Adrenal gland (tissue), 5 donors: ENCODE data around the gene PLEKHA6.

ENCODE experiments used
- CTCF ChIP-seq, 6 experiments: fragments of 450-650 bp in 4 of 6; fragments of 200-600 bp in 2 of 6; sonication (generic) in 1 of 6; IDR thresholded peaks; 1 replicate in 5 of 6; 2 replicates in 1 of 6; pipeline versions ENCODE4 v1.5.1 to v1.8.0; 2016 to 2021; ENCODE audit warnings: antibody characterized with exemption in 6 of 6, mild to moderate bottlenecking in 2 of 6, moderate library complexity in 1 of 6
- POLR2A ChIP-seq, 2 donors: fragments of 450-650 bp; IDR thresholded peaks; one replicate each; pipeline ENCODE4 v1.6.1; 2017; ENCODE audit warnings: antibody characterized with exemption in 2 of 2, mild to moderate bottlenecking in 2 of 2, moderate library complexity in 1 of 2
- donor health status: DM: no; HTN: no; CAD: no.

GRCh38 chr1:204370176-204370575 lies 10.4 kb upstream of the PLEKHA6 start:
- TF ChIP-seq CTCF (IDR thresholded peaks at IDR 0.05) (no peak), POLR2A (IDR thresholded peaks at IDR 0.05) (no peak)
